Right atrium auricular region (tissue), 2 donors: ENCODE results near the gene ACACB. TPM values are rescaled to one million over a fixed set of nuclear protein-coding genes. Genes with fewer than 3 reads are reported as not detected.

Experiments used
- DNase-seq: peaks from one replicate; pipeline ENCODE4 v3.0.0-alpha.2; 2019; ENCODE audit warnings: low spot score
- H3K27ac ChIP-seq, 2 donors: fragments of 200-600 bp; sonication (generic); 1 replicate in 1 of 2; 2 replicates in 1 of 2; pipeline ENCODE4 v1.5.1; 2016 to 2019
- H3K27me3 ChIP-seq, 2 donors: fragments of 200-600 bp; sonication (generic); one replicate each; pipeline versions ENCODE4 v1.5.1 to v1.6.0; 2017 to 2019
- H3K36me3 ChIP-seq: fragments of 200-600 bp; sonication (generic); one replicate; pipeline ENCODE4 v1.5.1; 2016
- H3K4me1 ChIP-seq, 2 donors: fragments of 200-600 bp; sonication (generic); one replicate each; pipeline versions ENCODE4 v1.5.1 to v1.6.0; 2017 to 2019
- H3K4me3 ChIP-seq, 2 donors: fragments of 200-600 bp; sonication (generic); 1 replicate in 1 of 2; 2 replicates in 1 of 2; pipeline ENCODE4 v1.5.1; 2017 to 2019; ENCODE audit warnings: mild to moderate bottlenecking in 1 of 2, moderate library complexity in 1 of 2
- H3K9me3 ChIP-seq, 2 donors: fragments of 200-600 bp; sonication (generic); one replicate each; pipeline ENCODE4 v1.5.1; 2019
- total RNA-seq, 2 donors: library from RNA; depleted of rRNA; stranded (reverse); fragments of >200 nt; gene quantifications; one replicate each; pipeline ENCODE4 v1.1.0, GENCODE V29; 2016
- TF ChIP-seq, protein P1 (sequence below), 2 donors: fragments of 200-600 bp; sonication (generic); IDR thresholded peaks; one replicate each; pipeline ENCODE4 v1.5.1; 2019; ENCODE audit warnings: antibody characterized with exemption in 2 of 2

The ACACB gene
- total RNA-seq, 2 donors from 2014 or later = 76.8 to 104 TPM

DNA sequence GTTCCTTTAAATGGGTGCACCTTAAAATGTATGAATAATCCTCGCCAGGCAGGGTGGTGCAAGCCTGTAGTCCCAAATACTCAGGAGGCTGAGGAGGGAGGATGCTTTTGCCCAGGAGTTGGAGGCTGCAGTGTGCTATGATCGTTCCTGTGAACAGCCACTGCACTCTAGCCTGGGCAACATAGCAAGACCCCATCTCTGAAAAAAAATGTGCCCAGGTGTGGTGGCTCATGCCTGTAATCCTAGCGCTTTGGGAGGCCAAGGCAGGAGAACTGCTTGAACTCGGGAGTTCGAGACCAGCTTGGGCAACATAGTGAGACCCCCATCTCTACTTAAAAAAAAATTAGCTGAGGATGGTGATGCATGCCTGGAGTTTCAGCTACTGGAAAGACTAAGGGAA lies 39.6 kb downstream of the ACACB start:
- Histone ChIP-seq H3K4me1 (peaks cover 0 to 64% of the 10 kb centered on the region in 2 donors), H3K27ac (no peak overlapping the region)

DNA sequence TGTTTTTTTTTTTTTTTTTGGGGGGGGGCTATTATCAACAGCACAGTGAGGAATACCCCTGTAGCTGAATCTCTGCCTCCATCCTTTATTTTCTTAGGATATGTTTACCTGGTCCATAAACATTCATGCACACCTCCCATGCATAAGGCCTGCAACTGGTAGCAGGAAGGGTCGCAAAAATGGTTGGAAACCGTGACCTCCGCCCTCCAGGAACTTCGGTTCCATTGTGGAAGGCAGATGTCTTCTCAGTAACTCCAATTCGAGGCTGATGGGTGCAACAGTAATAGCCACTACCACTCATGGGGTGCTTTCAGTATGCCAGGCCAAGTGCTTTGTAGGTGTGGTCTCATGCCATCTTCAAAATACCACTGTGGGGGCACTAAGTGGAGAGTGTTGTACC lies 40.2 kb downstream of the ACACB start:
- H3K4me3 ChIP-seq = no peak overlapping the region

More for the DNA sequence above, 39.6 kb downstream of the ACACB start:
- no peaks in the 10 kb centered on the region for H3K9me3 ChIP-seq
- H3K27me3 ChIP-seq = no peaks in the 10 kb centered on the region
- no peak for DNase-seq
- TF ChIP-seq, protein P1, sequence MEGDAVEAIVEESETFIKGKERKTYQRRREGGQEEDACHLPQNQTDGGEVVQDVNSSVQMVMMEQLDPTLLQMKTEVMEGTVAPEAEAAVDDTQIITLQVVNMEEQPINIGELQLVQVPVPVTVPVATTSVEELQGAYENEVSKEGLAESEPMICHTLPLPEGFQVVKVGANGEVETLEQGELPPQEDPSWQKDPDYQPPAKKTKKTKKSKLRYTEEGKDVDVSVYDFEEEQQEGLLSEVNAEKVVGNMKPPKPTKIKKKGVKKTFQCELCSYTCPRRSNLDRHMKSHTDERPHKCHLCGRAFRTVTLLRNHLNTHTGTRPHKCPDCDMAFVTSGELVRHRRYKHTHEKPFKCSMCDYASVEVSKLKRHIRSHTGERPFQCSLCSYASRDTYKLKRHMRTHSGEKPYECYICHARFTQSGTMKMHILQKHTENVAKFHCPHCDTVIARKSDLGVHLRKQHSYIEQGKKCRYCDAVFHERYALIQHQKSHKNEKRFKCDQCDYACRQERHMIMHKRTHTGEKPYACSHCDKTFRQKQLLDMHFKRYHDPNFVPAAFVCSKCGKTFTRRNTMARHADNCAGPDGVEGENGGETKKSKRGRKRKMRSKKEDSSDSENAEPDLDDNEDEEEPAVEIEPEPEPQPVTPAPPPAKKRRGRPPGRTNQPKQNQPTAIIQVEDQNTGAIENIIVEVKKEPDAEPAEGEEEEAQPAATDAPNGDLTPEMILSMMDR (IDR thresholded peaks at IDR 0.05) = no peak
- no peaks in the 10 kb centered on the region for H3K36me3 ChIP-seq
- H3K4me3 ChIP-seq = peak overlapping the region in 1 of 2 donors; percentile 69

DNA sequence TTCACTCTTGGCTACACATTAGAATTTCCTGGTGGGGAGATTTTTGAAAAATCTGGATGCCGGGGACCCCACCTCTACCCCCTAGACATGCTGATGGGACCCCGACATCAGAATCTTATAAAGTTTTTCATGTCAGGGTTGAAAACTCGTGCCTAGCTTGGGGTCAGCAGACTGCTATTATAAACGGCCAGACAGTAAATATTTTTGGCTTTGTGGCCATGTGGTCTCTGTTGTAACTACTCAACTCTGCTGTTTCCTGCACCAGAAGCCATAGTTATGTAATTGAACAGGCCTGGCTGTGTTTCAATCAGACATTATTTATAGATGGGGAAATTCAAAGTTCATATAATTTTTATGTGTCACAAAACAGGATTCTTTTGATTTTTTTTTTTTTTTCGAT lies 41.6 kb downstream of the ACACB start:
- Histone ChIP-seq H3K36me3 (no peaks in the 10 kb centered on the region), H3K9me3 (no peaks in the 10 kb centered on the region), H3K27ac (peak overlapping the region; percentile 78 to 91), H3K4me1 (peaks cover 0 to 78% of the 10 kb centered on the region in 2 donors), H3K27me3 (no peaks in the 10 kb centered on the region), H3K4me3 (no peak overlapping the region)
- TF ChIP-seq, protein P1 (IDR thresholded peaks at IDR 0.05) = no peak
- DNase-seq = no peak

More for the DNA sequence above, 40.2 kb downstream of the ACACB start:
- H3K36me3 ChIP-seq = no peaks in the 10 kb centered on the region
- DNase-seq = no peak
- peak overlapping the region in 1 of 2 donors; percentile 78 for H3K27ac ChIP-seq
- H3K9me3 ChIP-seq = no peaks in the 10 kb centered on the region
- TF ChIP-seq, protein P1 (IDR thresholded peaks at IDR 0.05) = no peak
- no peaks in the 10 kb centered on the region for H3K27me3 ChIP-seq
- peaks cover 0 to 69% of the 10 kb centered on the region in 2 donors for H3K4me1 ChIP-seq

DNA sequence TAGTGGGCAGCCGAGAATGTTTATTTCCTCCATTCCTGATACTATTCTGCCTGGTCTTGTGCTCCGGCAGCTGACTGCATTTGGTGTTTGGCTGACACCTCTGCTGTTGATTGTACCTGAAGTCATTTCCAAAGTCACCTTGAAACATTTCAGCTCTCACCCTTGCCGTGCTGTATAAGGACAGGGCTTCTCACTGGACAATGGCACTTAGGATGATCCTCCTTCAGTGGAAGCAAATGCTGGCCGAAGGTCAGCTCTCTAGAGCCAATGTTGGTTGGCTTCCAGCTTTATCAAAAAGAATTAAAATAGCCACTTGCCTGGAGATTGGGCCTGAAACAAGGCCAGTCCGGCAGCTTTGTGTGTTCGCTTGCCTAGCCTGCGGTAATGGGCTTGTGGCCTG lies 44.0 kb downstream of the ACACB start:
- TF ChIP-seq, protein P1 (IDR thresholded peaks at IDR 0.05) = no peak
- no peak overlapping the region for H3K4me3 ChIP-seq

DNA sequence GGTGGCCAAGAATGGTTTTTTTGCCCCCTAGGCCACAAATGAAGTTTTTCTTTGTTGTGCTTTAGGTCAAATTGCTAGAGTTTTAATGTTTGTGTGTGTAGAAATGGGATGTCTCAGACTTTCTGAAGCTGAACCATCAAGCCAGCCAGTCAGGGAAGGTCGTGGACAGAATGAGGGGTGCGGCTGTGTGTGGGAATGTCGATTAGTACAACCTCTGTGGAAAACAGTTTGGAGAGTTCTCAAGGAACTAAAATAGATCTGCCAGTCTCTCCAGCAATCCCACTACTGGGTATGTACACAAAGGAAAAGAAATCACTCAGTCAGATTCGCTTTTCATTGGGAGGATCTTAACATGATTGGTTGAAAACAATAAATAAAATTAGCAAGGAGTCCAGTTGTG lies 44.5 kb downstream of the ACACB start:
- Histone ChIP-seq H3K4me3 (no peak overlapping the region), H3K4me1 (peaks cover 0 to 61% of the 10 kb centered on the region in 2 donors), H3K27ac (peak overlapping the region; percentile 78 to 91), H3K9me3 (no peaks in the 10 kb centered on the region), H3K27me3 (no peaks in the 10 kb centered on the region), H3K36me3 (peaks cover 9% of the 10 kb centered on the region)
- DNase-seq = no peak
- TF ChIP-seq, protein P1 (IDR thresholded peaks at IDR 0.05) = no peak

More for the DNA sequence above, 44.0 kb downstream of the ACACB start:
- no peaks in the 10 kb centered on the region for H3K9me3 ChIP-seq
- peaks cover 0 to 66% of the 10 kb centered on the region in 2 donors for H3K4me1 ChIP-seq
- H3K27ac ChIP-seq = peak overlapping the region; percentile 78 to 91
- no peak for DNase-seq
- peaks cover 9% of the 10 kb centered on the region for H3K36me3 ChIP-seq
- H3K27me3 ChIP-seq = no peaks in the 10 kb centered on the region

DNA sequence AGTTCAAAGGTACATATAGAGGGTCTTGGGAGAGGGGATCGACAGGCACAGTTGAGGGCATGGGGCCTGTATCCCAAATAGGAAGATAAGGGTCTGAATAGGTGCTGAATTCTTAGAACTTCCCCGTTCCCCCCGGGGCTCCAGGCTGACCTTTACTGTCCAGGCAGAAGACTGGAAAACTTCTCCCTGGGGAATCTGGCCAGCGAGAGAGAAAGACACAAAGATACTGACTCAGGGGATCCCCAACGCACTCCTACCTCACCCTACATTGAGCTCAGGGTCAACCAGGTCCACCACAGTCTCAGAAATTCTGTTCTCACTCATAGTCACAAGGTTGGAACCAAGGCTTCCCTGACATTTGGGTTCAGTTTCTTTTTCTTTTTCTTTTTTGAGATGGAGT lies 46.2 kb downstream of the ACACB start:
- H3K4me3 ChIP-seq = no peak overlapping the region
- H3K27ac ChIP-seq = peak overlapping the region; percentile 44 to 78
- H3K9me3 ChIP-seq = no peaks in the 10 kb centered on the region
- no peak for DNase-seq
- peaks cover 16% of the 10 kb centered on the region for H3K36me3 ChIP-seq
- TF ChIP-seq, protein P1 (IDR thresholded peaks at IDR 0.05) = no peak
- peaks cover 0 to 54% of the 10 kb centered on the region in 2 donors for H3K4me1 ChIP-seq
- H3K27me3 ChIP-seq = no peaks in the 10 kb centered on the region
